ENCODE results near the gene TRPV4.
"Not testable (repeated sequence)": the region's sequence is repeated elsewhere in the genome, so short reads cannot be mapped to it uniquely, and the experiment has no call there.

TRPV4 gene

GRCh38 chr12:109833307-109834189, at the start of gene TRPV4:
TRPV4 (minus strand) TSS chr12:109833398; CDS start chr12:109814796, 18,602 bp downstream.
- no peak for DNase-seq (ENCODE audit: extremely low read depth in 1 of 2, low read depth in 1 of 2)

- no peak for DNase-seq (ENCODE audit: extremely low read depth in 1 of 2, low read depth in 1 of 2)
These were observed 48.6 kb upstream of the TRPV4 start for GRCh38 chr12:109881752-109882151.

GRCh38 chr12:109880938-109881337, 47.7 kb upstream of the TRPV4 start:
- no peak for DNase-seq (ENCODE audit: extremely low read depth in 1 of 2, low read depth in 1 of 2)

- peak; percentile 67 to 82 for DNase-seq (ENCODE audit: extremely low read depth in 1 of 2, low read depth in 1 of 2)
These were observed 47.1 kb upstream of the TRPV4 start, which contains the start of gene GLTP for GRCh38 chr12:109880043-109880931. GLTP (minus strand) TSS chr12:109880541; CDS start chr12:109880374, 167 bp downstream.

GRCh38 chr12:109879351-109880042, 46.3 kb upstream of the TRPV4 start:
- no peak for DNase-seq (ENCODE audit: extremely low read depth in 1 of 2, low read depth in 1 of 2)

GRCh38 chr12:109878749-109879148, 45.6 kb upstream of the TRPV4 start:
- DNase-seq (ENCODE audit: extremely low read depth in 1 of 2, low read depth in 1 of 2): no peak

- DNase-seq (ENCODE audit: extremely low read depth in 1 of 2, low read depth in 1 of 2): no peak
These were observed 45.0 kb upstream of the TRPV4 start for GRCh38 chr12:109878247-109878625.

- DNase-seq (ENCODE audit: extremely low read depth in 1 of 2, low read depth in 1 of 2): no peak
These were observed 44.5 kb upstream of the TRPV4 start for GRCh38 chr12:109877504-109878246.

- DNase-seq (ENCODE audit: extremely low read depth in 1 of 2, low read depth in 1 of 2): no peak
These were observed 43.2 kb upstream of the TRPV4 start for GRCh38 chr12:109876406-109876805.

GRCh38 chr12:109875572-109876131, 42.5 kb upstream of the TRPV4 start:
- no peak for DNase-seq (ENCODE audit: extremely low read depth in 1 of 2, low read depth in 1 of 2)

GRCh38 chr12:109873653-109874052, 40.5 kb upstream of the TRPV4 start:
- no peak for DNase-seq (ENCODE audit: extremely low read depth in 1 of 2, low read depth in 1 of 2)

GRCh38 chr12:109871668-109872314, 38.6 kb upstream of the TRPV4 start:
- DNase-seq (ENCODE audit: extremely low read depth in 1 of 2, low read depth in 1 of 2): no peak

- DNase-seq (ENCODE audit: extremely low read depth in 1 of 2, low read depth in 1 of 2): no peak
These were observed 37.5 kb upstream of the TRPV4 start for GRCh38 chr12:109870648-109871047.

GRCh38 chr12:109868182-109869051, 35.2 kb upstream of the TRPV4 start:
- no peak for DNase-seq (ENCODE audit: extremely low read depth in 1 of 2, low read depth in 1 of 2)

GRCh38 chr12:109864916-109865315, 31.7 kb upstream of the TRPV4 start:
- no peak for DNase-seq (ENCODE audit: extremely low read depth in 1 of 2, low read depth in 1 of 2)

GRCh38 chr12:109863847-109864712, 30.9 kb upstream of the TRPV4 start:
- DNase-seq (ENCODE audit: extremely low read depth in 1 of 2, low read depth in 1 of 2): no peak

GRCh38 chr12:109862491-109862890, 29.3 kb upstream of the TRPV4 start:
- not testable (repeated sequence) for DNase-seq (ENCODE audit: extremely low read depth in 1 of 2, low read depth in 1 of 2)
